Stimulated activated CD4-positive, alpha-beta T cell treated with anti-CD3 and anti-CD28 coated beads, Interleukin-4, amount 100 ng/mL, for 48 hours (primary cell): ENCODE results near the gene KLHDC10.
"Not testable (repeated sequence)": the region's sequence is repeated elsewhere in the genome, so short reads cannot be mapped to it uniquely, and the experiment has no call there.

ENCODE experiments used
- DNase-seq, 2 donors: peaks; one replicate each; pipeline ENCODE4 v3.0.0-alpha.2; 2020; ENCODE audit warnings: low read depth in 2 of 2

The KLHDC10 gene

GRCh38 chr7:130118294-130118693, 48.0 kb downstream of the KLHDC10 start:
- no peak for DNase-seq

DNA sequence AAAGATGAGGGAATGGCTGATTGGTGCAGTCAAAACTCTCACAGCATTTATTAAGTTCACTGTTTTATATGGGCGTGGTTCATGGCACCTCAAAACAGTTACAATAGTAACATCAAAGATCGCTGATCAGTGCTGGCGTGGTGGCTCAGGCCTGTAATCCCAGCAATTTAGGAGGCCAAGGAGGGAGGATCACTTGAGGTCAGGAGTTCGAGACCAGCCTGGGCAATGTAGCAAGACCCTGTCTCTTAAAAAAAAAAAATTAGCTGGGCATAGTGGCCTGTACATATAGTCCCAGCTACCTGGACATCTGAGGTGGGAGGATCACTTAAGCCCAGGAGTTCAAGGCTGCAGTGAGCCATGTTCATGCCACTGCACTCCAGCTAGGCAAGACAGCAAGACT, 48.5 kb downstream of the KLHDC10 start:
- no peak for DNase-seq

DNA sequence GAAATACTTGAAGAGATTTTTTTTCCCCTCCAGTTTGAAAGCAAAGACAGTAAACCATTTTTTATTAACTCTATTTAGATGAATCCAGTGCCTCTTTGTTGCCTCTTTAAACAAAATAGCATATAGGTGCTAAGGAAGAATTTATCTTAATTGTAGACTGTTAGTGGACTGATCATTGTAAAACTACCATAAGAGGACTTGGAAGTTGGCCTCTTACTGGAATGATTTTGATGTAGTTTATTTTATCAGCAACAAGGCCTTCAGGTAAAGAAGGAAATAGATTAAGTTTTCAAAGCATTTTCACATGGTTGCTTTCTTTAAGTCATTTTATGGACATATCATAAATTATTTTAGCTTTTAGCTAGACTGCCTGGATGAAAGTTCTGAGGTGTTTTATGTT, 53.2 kb downstream of the KLHDC10 start:
- no peak for DNase-seq

GRCh38 chr7:130124711-130125110, 54.4 kb downstream of the KLHDC10 start:
- DNase-seq = no peak

DNA sequence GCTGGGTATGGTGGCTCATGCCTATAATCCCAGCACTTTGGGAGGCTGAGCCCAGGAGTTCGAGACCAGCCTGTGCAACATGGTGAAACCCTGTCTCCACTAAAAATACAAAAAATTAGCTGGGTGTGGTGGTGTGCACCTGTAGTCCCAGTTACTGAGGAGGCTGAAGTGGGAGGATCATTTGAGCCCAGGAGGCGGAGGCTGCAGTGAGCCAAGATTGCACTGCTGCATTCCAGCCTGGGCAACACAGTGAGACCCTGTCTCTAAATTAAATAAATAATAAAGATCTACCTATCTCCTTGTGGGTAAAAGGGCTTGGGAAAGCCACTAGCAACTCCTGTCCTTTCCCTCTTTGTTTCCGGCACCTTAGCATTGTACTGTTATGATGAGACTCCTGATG, 56.5 kb downstream of the KLHDC10 start:
- not testable (repeated sequence) for DNase-seq

GRCh38 chr7:130127404-130127803, 57.1 kb downstream of the KLHDC10 start:
- no peak for DNase-seq

GRCh38 chr7:130127821-130128317, 57.5 kb downstream of the KLHDC10 start:
- no peak for DNase-seq

DNA sequence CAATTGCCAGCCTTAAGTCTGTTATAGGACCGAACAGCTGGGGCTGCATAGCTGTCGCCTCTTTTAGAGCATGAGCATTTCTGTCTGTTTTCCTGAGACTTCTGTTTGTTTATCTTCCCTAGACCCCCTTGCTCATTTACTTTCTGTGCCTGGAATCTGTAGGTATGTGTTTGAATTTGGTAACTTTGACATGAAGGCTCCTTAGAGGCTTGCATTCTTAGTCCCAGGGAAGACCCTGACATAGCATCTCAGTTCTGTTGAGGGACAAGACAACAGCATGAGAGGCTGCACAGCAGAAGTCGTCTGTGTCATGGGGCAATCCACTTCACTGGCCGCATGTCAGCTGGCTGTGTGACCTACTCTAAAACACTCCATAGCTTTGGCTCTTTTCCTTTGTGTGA, 58.7 kb downstream of the KLHDC10 start:
- no peak for DNase-seq

DNA sequence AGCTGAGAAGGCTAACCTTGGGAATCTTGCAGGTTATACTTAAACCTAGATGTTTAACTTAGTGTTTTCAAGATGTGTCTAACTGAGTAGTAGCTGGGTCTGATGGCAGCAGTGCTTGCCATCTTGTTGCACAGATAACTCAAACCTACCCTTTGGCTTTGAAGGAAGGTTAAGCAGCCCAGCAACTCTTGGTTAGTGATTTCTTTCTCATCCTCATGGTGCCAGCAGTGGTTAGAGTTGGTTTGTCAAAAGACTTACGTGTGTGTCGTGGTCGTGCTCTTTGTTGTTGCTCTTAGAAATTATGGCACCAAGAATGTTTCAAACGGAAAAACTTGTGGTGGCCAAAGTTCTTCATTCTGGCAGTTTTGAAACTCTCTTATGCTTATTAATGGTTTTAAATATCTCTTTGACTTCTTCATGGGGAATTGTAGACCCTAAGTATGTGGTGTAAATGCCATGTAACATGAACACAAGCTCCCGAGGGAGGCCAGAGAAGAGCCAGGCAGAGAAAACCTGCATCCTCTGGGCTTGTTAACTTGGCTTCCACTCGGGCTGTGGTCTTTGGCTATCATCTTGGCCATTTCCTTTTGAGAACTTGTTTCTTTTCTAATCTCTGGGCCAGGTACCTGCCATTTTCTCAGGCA, 61.0 kb downstream of the KLHDC10 start:
- no peak for DNase-seq

GRCh38 chr7:130131964-130132875, 61.9 kb downstream of the KLHDC10 start:
- DNase-seq = no peak

GRCh38 chr7:130133029-130133782, 62.9 kb downstream of the KLHDC10 start:
- no peak for DNase-seq

GRCh38 chr7:130134106-130134636, 63.8 kb downstream of the KLHDC10 start:
- DNase-seq = no peak

GRCh38 chr7:130134726-130135125, 64.4 kb downstream of the KLHDC10 start:
- DNase-seq = no peak

- DNase-seq = no peak
Measured at GRCh38 chr7:130135208-130136205, 65.2 kb downstream of the KLHDC10 start.

- no peak for DNase-seq
Measured at GRCh38 chr7:130136579-130137167, 66.3 kb downstream of the KLHDC10 start.

DNA sequence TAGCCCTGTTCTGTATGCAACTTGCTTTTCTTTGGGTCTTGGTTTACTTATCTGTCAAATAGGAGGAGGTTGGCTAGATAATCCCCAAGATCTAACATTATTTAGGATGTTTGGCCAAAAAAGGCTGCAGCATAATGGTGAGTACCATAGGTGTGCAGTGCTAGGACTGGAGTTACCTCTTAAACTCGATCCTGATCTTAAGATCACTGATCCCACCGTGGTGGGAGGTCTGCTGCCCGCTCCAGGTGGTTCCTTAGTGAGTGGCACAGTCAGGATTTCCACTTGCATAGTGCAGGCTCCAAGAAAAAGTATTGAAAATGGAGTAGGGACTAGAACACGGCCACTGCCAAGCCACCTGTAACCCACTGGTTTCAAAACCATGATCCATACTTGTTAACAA, 66.9 kb downstream of the KLHDC10 start:
- no peak for DNase-seq

GRCh38 chr7:130139193-130139960, 69.0 kb downstream of the KLHDC10 start:
- DNase-seq = no peak

DNA sequence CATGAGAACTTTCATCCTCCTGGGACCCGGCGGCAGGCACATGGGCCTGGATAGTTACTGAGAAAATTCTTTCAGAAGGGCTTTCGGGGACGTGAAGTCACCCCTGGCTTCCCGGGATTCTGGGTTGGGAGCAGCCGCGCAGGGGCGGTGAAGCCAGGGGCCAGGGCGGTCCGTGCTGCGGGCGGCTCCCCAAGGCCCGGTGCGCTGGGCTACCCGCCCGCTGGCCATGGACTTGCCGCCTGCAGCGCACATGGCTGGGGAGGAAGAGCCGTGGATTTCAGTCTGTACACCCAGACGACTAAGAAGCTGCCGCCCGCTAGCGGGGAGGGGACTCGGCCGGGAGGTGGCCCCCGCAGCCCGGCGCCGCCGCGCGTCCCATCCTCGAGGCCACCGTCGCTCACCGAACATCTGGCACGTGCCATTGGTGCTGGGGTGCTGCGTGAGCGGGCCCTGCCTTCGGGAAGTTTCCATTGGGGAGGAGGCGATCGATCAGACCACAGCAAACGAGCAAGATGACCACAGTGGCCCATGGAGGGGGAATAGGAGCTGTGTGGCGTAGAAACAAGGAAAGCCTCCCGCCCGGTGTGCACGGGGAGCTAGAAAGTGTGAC, 70.3 kb downstream of the KLHDC10 start:
- DNase-seq = no peak
